NCI-H2029 (cell line): ENCODE results near the gene RCAN2.

Source experiments
- DNase-seq: peaks from one replicate; lab custom pipeline; 2025; lab: John Stamatoyannopoulos, UW

The RCAN2 gene

DNA sequence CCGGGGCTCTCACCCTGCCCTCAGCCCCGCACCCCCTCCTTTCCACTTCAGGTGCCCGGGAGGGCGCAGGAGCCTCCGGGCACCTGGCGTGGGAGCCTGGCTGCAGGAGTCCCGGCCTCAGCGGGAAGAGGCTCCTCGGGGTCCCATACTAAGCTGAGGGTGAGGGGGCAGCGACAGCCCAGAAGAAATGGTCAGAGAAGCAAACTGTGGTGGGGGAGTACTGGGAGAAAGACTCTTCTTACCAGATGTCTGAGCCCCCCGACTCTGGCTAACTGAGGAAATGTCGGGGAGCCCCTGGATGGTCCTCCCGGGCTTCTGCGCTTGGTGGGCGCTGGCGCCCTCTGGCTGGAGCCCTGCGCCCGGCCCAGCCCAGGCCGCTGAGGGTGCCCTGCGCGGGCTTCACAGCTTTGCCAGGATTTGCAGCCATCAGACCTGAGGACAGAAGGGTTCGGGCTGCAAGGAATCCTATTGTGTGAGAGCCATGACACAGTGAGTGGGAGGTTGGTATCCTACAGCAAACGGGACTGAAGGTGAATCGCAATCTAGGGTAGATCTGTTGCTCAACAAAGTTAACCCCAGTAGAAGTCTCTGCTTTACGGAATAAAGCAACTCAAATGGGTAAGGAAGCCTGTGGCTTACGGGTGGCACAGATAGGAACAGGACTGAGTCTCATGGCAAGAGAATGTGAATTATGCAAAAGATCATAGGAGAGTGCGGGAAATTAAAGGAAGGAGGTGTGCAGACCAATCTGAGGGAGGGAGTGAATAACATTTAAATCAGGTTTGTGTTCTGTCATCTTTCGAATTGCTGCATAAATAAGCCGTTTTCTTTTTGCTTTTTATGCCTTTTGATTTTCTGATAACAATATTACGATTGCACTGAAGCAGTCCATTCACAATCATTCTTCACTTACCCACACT is 639 bp upstream of the RCAN2 start:
- peak; percentile 5 for DNase-seq

DNA sequence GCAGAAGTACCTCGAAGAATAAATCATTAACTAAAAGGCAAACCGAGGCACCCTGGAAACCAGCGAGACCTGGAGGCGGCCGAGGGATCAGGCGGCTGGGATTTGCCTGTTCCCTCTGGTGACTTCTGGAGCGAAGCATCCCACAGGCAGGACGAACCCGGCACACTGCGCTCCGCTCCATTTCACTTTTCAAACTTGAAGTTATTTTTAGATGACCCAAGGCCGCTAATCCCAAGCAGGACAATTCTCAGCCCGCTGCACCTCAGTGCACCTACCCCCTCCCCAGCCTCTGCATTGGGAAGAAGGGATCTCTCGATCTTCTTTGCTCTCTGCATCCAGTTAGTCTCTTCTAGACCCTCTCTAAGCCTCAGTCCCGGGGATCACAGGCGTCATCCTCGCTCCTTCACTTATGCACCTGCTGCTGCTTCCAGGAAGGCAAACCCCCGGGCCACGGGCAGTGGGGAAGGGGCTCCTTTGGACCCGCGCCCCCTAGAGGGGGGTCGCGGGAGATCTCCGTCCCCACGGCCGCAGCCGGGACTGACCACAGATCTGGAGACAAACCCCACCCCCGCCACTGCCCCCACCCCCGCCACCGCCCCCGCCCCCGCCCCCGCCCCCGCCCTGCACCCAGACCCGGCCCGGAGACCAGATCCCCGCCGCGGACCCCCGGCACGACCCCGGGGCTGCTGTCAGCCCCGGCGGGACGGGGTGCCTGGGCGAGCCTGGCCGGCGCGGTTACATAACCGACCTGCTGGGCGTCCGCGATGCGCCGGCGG is 636 bp downstream of the RCAN2 start:
- no peak for DNase-seq

DNA sequence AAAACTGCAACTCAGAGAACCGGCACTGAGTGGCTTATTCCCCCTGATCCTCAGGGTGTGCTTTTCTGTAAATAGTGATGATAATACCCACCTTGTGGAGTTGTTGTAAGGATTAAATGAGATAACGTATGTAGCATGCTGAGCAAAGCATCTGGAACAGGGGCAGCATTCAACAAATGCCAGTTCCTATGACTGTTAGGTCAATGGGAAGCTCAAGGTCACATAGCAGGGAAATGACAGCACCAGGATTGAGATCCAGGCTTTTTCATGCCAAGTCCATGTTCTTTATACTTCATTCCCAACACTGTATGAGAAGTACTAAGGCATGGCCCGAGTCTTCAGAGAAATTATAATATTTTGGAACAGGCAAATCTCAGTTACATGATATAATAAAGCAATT is 5.1 kb downstream of the RCAN2 start:
- DNase-seq = no peak

DNA sequence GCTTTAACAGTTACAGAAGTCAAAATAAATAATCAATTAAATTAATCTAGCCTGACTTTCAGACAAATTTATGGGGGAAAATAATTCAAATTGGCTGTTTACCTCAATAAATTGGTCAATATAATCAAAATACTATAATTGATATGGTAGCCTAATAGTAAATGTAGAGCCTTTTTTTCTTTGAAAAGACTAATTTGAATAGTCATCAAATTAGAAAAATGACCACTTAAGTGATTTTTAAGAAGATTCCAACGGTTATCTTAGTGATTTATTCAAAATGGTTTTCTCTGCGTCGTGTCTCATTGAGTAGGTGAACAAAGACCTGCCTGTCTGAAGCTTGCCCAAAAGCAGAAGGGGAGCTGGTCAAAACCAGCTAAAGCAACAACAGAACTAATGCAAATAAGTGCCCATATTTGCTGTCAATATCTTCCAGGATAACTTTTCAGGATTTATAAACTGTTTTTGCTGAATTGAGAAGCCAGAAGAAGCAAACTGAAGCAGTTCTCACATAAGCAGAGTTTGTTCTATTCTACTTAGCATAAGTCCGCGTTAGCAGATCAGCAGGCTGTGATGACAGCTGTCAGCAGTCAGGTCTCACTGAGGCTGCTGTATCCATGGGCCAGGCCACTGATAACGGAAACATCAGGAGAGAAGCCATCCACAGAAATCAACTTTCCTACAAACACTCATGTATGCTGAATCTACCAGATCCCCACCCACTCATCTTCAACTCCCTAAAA is 7.0 kb downstream of the RCAN2 start:
- DNase-seq = no peak

DNA sequence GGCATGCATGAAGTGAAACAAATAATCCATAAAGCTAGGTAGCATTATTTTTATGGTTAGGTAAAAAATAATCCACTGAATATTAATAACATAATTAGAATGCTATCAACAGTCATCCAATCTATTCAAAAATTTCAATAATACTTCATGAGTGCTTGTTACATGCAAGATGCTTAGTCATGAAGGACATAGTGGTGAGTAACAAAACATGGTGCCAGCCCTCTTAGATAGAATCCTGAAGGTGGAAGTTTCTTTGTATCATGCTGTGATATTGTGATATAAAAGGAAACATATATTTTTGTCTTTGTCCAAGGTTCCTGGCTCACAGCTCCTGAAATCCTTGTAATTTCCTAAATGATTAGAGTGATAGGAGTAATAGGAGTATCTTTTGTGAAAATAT is 14.9 kb downstream of the RCAN2 start:
- no peak for DNase-seq

DNA sequence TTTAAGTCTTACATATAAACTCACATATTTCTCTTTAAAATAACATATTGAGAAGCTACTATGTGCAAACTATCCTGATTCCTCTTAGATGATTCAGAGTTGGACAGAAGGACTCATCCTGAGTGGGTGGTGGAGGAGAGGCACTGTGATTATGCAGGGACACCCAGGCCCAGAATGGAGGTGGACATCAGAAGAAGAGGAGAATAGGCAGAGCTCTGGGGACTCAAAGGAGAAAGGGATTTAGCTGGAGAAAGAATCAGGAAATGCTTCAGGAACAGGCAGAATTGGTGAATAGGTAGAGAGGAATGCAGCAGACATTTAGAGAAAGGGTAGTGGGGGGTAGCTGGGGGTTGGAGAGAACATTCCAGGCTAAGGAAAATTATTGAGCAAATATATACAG is 17.4 kb downstream of the RCAN2 start:
- no peak for DNase-seq

DNA sequence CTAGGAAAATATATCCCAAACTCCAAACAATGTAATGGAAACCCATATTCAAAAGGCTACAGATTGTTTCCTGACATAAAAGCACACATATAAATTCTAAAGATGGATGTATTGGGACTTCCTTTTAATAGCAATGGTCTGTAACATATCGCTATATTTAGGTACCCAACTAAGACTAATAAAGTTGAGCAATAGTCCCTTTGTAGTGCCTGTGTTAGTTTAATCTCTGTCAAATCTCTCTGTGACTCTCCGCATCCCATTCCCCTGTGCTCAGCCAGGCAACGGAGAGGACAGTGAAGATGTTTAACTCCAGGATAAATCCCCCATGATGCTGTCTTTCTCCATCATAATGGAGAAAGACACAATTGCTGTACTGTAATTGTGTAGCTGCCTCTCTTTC is 19.0 kb downstream of the RCAN2 start:
- no peak for DNase-seq

DNA sequence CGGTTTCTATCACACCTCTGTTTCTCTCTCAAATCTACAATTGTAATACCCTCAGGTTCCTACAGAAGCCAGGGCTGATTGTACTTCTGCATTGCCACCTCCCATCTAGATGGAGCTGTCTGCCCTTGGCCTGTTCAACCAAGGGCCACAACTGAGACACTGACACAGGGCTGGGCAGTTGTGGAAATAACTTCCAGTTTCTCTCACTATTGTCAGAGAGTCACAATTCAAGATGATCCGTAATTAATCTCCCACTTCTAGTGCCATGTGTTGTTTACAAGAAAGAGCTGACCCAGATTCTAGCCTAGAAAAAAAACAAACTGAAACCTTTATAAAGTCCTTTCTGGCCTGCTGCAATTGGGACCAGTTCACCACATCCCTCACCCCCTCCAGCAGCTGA is 22.2 kb downstream of the RCAN2 start:
- no peak for DNase-seq

DNA sequence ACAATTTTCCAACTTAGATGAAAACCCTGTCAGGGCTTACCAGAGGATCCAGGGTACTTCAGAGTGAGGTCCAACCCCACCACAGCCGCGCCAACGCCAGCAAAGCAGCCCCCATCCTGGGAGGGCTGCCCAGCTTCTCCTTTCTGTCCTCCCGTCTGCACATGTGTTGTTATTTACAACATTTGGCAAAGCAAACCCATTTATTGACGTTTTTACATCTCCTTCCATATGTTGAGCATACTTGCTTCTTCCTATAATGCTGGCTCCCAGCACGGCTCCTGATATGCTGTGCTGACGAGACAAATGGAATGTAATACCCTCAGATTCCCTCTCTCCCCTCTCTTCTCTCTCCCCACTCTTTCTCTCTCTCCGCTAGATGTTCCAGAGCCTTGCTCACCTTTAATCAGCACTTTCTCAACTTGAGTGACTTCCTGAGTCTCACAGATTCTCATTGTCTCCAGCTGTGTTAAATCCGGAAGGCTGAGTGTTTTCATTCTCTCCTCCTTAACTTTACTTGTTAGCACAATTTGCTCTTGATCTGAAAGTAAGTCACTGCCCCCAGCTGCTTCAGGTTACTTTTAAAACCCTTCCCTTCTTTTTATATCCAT is 22.7 kb downstream of the RCAN2 start:
- DNase-seq = no peak

DNA sequence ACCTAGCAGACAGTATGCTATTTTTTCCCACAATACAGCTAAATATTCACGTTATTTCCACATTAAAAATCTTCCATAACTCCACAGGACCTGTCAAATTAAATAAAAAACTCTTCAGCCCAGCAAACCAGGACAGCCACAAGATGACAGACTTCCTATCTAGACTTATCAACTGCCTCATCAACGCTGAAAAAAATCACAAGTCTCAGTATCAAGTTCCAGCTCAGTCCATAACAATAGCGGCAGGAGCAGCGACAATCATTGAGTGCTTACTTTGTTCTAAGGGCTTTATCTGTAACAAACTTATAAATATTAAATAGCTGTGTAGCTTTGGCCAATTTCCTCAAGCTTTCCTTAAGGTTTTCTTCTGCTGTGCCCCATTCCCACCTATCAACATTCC is 24.7 kb downstream of the RCAN2 start:
- no peak for DNase-seq

DNA sequence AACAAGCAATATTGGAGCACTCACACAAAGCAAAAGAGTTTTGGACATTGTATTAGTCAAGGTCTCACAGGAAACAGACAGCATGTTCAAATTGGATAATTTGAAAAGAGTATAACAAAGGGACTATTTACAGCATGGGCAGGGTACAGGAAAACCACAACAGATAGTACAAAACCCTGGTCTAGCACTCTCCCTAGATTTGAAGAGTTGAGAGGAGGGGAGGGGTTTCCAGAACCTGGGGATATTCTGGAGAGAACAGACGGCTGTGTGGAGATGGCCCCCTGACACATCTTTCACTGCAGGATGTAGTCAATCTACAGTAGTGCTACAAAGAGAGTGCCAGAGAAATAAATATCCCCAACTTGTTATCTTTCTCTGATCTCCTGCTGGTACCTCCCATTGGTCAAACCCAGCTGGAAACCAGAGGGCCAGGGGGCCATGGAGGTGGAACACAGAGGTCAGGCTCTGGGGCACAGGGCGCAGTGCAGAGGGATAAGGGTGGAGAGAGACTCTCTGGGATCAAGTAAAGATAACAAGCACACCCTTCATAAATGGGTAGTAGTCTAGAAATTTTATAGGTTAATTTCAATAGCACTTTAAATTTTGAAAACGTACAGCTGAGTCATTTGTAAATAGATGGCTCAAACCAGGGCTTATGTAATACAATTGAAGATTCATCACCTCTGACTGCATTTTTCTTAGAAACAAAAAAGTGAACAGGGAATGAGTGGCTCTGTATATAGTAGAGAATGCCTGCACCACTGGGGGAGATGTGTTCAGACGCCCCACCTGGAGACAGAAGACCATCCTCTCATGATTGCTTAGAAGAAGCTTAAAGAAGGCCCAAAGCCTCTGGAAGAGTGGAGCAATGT is 25.7 kb downstream of the RCAN2 start:
- DNase-seq = no peak

DNA sequence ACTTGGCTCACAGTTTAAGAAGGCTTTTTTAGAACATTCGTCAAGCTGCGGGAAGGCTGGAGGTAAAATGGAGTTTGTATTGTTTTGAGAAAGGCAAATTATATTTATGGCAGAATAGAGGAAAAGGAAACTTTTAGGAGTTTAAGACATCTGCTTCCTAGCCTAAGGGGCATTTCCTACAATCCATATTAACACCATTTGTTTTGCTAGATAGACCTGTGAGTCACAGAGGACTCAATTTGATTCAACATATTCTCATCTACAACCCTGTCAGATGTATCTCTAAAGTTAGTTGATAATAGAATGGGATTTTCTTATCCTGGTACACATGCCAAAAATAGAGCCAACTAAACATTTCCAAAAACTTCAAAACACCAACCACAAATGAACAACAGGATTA is 35.0 kb downstream of the RCAN2 start:
- DNase-seq = no peak

DNA sequence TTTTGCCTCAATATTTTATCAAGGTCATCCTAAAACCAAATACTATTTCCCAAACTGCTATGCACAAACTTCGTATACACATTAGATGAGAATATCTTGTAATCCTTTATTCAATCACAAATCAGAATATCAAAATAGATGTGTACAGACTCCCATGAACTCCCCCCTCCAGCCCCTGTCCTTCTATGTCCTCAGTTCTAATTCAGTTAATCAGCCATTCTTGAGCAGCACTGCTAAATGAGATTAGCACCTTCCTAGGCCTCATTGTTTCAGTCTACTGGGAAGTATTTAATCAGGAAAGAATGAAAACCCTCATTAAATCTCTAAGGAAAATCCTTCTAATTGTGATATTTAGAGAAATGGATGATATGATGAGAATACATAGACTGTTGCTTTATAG is 36.6 kb downstream of the RCAN2 start:
- no peak for DNase-seq

DNA sequence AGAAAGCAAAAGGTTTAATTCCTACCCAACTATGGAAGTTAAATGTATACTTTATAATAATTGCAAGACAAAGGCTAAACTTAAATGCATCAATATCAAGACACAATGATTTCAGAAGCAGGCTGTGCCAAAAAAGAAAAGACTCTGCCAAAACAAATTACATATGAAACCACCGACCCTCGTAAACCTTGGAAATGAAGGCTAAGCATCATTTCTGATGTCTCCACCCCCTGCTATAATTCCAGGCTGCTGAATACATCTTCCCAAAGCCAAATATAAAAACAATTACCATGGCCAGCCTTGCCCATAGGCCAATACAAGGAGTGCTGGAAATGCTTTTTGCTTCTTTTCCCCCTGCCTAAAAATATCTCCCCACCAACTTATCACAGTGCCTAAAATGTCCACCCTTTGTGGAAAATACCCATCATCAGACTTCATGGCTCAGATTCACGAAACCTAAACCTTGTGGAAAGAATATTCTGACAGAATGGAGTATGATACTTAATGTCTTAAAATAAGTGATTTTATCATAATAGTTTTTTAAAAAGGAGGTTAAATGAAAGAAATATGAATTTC is 37.4 kb downstream of the RCAN2 start:
- DNase-seq = no peak

DNA sequence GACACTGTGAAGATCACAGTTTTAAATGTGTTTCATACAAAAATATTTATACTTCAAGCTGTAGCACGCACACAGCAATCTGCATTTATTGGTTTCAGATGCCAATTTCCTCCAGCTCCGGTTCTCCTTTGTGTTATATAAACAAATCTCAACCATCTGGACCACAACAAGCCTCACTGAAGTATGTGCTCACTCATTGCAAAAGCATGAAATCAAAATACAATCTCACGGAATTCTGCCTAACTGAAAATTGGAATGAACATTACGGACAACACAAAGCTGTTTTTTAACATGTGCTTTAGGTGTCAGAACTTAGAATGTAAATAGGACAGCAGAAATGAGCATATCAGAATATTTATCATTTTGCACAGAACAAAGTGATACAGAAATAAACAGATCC is 38.0 kb downstream of the RCAN2 start:
- no peak for DNase-seq

DNA sequence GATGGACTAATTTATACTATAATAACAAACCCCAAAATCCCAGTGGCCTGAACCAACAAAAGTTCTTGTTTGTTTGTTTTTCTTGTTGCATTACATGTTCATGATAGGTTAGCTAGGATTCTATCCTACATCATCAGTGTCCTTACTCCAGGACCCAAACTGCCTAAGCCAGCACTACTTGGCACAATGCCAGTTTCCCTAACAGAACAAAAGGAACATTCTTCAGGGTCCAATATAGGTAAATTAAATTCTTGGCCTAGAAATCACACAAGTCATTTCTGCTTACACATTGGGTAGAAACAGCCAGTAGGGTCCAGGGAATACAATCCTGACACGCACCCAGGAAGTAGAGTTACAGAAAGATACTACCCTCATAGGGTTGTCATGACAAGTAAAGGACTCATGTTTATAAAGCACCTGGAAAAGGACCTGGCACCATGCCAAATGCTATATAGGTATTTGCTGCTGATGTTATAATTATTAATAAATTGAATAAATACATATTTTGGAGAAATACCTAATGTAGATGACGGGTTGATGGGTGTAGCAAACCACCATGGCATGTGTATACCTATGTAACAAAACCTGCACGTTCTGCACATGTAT is 38.8 kb downstream of the RCAN2 start:
- DNase-seq = peak; percentile 6

DNA sequence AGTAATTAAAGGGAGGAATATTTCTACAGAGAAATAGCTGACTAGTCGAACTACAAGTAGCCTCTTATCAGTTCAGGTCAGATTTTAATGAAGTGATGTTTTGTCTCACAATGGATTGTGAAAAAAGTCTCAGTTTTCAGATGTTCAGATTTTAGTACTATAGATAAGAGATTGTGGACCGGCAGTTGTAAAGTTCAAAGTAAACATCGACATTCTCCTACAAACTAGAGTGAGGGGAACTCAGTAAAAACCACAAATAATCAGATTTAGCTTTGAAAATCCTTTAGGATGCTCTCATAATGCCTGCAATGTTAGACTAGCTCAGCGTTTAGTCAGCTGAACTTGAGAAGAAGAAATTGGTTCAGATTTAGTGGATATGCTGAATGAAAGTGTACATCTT is 39.9 kb downstream of the RCAN2 start:
- no peak for DNase-seq

DNA sequence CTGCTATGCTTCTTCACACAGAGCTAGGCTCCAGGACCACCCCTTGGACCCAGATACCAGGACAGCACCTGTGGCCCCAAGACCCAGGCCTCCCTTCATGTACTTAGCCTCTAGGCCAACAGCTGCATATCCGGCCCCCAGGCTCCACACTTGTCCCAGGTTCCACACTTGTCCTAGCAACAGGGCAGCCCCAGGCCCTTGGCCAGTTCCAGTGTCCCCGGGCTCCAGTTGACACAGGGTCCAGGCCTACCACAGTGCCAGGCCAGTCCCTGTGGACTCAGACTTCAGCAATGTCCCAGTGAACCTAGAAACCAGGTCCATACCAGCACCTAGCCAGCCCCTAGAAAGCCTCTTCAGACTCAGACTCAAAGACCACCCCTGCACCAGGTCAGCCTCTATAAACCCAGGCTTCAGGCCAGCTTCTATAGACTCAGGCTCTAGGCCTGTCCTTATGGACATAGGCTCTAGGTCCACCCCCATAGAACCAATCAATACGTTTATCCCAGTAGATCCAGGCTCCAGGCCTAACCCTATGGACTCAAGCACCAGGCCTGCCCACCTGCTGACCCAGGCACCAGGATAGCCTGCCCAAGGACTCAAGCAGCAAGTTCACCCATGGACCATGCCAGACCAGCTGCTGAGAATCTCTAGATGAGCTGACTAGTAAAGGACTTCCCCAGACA is 46.3 kb downstream of the RCAN2 start:
- no peak for DNase-seq

DNA sequence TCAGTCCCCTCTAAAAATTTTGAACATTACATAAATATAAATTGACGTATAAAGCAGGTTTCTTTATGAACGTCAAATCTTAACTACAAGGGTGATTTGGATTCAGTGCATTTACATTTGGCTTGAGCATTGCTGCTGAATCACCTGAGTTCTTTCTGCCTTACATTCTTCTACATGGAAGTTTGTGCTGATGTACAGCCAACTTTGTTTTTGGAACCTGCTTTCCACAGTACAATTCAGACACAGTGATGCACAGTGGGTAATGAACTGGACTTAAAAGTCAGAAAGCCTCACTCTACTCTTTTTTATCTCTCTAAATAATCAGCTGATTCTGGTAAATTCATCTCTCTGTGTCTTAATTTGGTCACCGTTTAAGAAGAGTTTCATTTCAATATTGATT is 47.6 kb downstream of the RCAN2 start:
- DNase-seq = no peak

DNA sequence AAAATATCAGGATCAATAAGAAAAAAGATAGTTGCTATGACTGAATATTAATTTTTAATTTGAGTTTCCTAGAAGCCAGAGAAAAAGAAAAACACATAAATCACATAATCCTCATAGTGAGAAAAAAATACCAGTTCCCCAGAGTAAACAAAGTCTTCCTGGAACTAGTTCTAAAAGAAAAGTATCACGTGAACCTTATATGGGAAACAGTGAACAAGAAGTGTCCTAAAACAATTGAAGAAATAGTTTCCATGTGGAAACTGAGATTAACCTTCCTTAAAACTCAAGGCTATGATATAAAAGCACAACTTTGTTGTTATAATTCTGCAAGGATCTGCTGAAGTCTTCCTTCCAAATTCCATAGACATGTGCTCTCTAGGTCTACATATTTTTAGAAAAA is 50.6 kb downstream of the RCAN2 start:
- DNase-seq = no peak
